Measurements from ENCODE around the gene EBF3.

The EBF3 gene

DNA sequence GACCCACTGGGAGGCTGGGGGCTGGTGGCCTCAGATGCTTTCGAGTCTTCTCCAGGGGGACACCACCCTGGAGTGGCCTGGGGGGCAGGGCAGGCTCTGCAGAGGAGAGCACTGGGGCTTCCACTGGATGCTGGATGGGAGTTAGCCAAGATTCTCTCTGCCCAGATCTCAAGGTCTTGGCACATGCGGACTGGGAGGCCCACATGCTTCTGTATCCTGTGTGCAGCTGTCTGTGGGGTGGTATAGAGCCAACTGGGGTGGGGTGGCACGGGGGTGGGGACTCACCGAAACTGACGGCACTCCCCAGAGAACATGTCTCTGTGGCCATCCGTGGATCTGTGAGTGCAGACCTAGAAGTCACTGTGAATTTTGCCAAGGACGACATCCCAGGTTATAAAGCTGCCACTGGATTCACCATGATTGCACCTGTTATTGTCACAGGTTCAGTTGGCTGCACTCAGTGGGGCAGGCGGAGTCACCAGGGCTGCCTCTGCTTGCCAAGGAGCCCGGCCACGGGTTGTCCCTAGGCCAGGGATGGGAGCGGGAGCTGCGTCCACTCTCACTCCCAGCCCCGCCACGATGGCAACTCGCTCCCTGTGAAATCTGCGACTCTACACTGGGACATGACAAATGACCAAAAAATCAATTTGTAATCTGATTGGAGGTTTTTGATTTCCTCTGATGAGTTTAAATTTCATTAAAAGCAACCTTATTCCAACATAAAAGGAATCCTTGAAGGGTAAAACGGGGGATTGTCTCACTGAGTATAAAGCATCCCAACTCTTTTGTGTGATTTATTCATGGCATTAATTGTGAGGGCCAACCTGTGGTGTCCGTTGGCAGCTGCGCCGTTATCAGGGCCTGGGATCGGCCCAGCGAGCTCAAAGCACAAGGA lies 131.3 kb downstream of the EBF3 start:
- TF ChIP-seq FOXP2 (optimal IDR thresholded peaks at IDR 0.05; ENCODE audit: borderline replicate concordance, extremely low read depth, extremely low read length, insufficient read depth) (no peak), POLR2AphosphoS5 (IDR thresholded peaks at IDR 0.05; ENCODE audit: low read depth, low read length) (no peak), SIN3A (IDR thresholded peaks at IDR 0.05; ENCODE audit: borderline replicate concordance, insufficient read depth, low read length) (no peak)
- TF ChIP-seq, protein P1, sequence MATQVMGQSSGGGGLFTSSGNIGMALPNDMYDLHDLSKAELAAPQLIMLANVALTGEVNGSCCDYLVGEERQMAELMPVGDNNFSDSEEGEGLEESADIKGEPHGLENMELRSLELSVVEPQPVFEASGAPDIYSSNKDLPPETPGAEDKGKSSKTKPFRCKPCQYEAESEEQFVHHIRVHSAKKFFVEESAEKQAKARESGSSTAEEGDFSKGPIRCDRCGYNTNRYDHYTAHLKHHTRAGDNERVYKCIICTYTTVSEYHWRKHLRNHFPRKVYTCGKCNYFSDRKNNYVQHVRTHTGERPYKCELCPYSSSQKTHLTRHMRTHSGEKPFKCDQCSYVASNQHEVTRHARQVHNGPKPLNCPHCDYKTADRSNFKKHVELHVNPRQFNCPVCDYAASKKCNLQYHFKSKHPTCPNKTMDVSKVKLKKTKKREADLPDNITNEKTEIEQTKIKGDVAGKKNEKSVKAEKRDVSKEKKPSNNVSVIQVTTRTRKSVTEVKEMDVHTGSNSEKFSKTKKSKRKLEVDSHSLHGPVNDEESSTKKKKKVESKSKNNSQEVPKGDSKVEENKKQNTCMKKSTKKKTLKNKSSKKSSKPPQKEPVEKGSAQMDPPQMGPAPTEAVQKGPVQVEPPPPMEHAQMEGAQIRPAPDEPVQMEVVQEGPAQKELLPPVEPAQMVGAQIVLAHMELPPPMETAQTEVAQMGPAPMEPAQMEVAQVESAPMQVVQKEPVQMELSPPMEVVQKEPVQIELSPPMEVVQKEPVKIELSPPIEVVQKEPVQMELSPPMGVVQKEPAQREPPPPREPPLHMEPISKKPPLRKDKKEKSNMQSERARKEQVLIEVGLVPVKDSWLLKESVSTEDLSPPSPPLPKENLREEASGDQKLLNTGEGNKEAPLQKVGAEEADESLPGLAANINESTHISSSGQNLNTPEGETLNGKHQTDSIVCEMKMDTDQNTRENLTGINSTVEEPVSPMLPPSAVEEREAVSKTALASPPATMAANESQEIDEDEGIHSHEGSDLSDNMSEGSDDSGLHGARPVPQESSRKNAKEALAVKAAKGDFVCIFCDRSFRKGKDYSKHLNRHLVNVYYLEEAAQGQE (IDR thresholded peaks at IDR 0.05; ENCODE audit: insufficient read depth in 1 of 2, low read depth in 2 of 2, low read length in 2 of 2), result no peak

DNA sequence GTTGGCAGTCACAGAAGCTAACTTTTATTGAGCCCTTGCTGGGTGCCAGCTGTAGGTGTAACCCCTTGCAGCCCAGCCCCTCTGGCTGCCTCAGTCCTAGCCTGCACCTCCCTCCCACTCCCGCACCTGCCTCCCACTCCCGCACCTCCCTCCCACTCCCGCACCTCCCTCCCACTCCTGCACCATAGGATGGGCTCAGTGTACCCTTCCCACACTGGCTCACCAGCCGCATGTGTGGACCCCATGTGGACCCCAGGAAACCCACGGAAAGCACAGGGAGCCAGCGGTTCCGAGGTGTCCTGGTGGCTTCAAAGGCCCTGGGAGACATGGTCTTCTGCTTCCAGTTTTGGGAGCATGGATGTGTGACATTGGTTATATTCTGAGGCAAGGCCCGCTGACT lies 132.9 kb downstream of the EBF3 start:
- TF ChIP-seq POLR2AphosphoS5 (IDR thresholded peaks at IDR 0.05; ENCODE audit: low read depth, low read length), result no peak

DNA sequence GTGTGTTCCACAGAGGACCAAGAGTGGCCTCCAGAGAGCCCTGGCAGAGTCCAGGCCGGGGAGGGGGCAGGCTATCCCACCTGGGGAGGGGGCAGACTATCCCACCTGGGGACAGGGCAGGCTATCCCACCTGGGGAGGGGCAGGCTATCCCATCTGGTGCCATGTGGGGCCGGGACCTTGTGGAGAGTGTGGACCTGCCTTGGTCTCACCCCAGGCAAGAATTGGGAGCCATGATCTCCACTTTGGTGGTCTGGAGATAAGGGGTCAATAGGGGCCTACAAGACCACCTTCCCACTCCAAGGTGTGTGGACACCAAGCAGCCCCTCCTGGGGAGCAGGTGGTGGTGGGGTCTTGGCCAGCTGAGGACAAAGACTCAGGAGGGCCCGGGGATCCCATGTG lies 138.2 kb downstream of the EBF3 start:
- TF ChIP-seq TAF1 (IDR thresholded peaks at IDR 0.05; ENCODE audit: borderline replicate concordance, insufficient read depth, low read length) (no peak), FOXP2 (optimal IDR thresholded peaks at IDR 0.05; ENCODE audit: borderline replicate concordance, extremely low read depth, extremely low read length, insufficient read depth) (no peak), SIN3A (IDR thresholded peaks at IDR 0.05; ENCODE audit: borderline replicate concordance, insufficient read depth, low read length) (no peak), POLR2AphosphoS5 (IDR thresholded peaks at IDR 0.05; ENCODE audit: low read depth, low read length) (no peak)
- TF ChIP-seq, protein P1 (IDR thresholded peaks at IDR 0.05; ENCODE audit: insufficient read depth in 1 of 2, low read depth in 2 of 2, low read length in 2 of 2), result no peak

DNA sequence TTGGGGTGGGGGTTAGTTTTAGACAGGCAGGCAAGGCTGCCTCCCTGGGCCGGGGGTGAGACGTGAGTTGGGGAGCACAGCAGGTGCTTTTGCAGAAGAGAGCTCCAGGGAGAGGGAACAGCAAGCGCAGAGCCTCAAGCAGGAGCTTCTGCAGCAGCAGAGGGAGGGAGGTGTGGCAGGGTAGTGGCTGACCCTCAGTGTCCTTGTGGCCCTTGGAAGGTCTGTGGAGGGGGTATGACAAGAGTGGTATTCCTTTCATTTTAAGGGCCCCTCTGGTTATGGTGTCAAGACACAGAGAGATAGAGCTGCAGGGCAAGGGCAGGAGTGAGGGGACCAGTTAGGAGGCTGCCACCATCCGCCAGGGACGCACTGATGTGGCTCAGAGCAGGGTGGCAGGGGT lies 138.9 kb downstream of the EBF3 start:
- TF ChIP-seq, protein P1 (IDR thresholded peaks at IDR 0.05; ENCODE audit: insufficient read depth in 1 of 2, low read depth in 2 of 2, low read length in 2 of 2), result no peak
- TF ChIP-seq POLR2AphosphoS5 (IDR thresholded peaks at IDR 0.05; ENCODE audit: low read depth, low read length), result no peak
- no peak for TF ChIP-seq FOXP2 (optimal IDR thresholded peaks at IDR 0.05; ENCODE audit: borderline replicate concordance, extremely low read depth, extremely low read length, insufficient read depth)
- TF ChIP-seq SIN3A (IDR thresholded peaks at IDR 0.05; ENCODE audit: borderline replicate concordance, insufficient read depth, low read length), result no peak
- TF ChIP-seq TAF1 (IDR thresholded peaks at IDR 0.05; ENCODE audit: borderline replicate concordance, insufficient read depth, low read length), result no peak

DNA sequence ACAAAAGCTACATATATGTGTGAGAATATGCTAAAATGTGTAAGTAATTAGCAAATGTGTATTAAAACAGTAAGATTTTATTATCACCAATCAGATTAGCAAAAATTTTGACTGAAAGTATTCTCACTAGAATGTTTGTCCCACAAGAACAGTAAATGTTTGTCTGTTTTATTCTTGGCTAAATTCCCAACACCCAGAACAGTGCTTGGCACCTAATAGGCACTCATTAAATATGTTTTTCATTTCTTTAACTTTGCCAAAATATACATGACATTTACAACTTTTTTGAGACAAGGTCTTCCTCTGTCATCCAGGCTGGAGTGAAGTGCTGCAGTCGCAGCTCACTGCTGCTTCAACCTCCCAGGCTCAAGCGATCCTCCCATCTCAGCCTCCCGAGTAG lies 143.6 kb downstream of the EBF3 start:
- no peak for TF ChIP-seq FOXP2 (optimal IDR thresholded peaks at IDR 0.05; ENCODE audit: borderline replicate concordance, extremely low read depth, extremely low read length, insufficient read depth)
- TF ChIP-seq SIN3A (IDR thresholded peaks at IDR 0.05; ENCODE audit: borderline replicate concordance, insufficient read depth, low read length), result no peak
- no peak for TF ChIP-seq TAF1 (IDR thresholded peaks at IDR 0.05; ENCODE audit: borderline replicate concordance, insufficient read depth, low read length)
- TF ChIP-seq, protein P1 (IDR thresholded peaks at IDR 0.05; ENCODE audit: insufficient read depth in 1 of 2, low read depth in 2 of 2, low read length in 2 of 2), result no peak
- no peak for TF ChIP-seq POLR2AphosphoS5 (IDR thresholded peaks at IDR 0.05; ENCODE audit: low read depth, low read length)

Measured in PFSK-1 (cell line).